H1 (cell line): ENCODE data around the gene SLC2A1.

ENCODE experiments used
- ATF3 ChIP-seq: IDR thresholded peaks from 2 replicates; pipeline ENCODE4 v1.6.1; 2011; ENCODE audit warnings: low read depth, mild to moderate bottlenecking, low read length; ENCODE audit not compliant: insufficient read depth
- GABPA ChIP-seq: IDR thresholded peaks from 2 replicates; pipeline ENCODE4 v1.6.1; 2011; ENCODE audit warnings: mild to moderate bottlenecking, low read length, moderate library complexity, borderline replicate concordance; ENCODE audit not compliant: insufficient read depth
- JUND ChIP-seq: IDR thresholded peaks from 2 replicates; pipeline ENCODE4 v1.6.1; 2011; ENCODE audit warnings: mild to moderate bottlenecking, improper control_type of control experiment, low read length
- POLR2AphosphoS5 ChIP-seq: IDR thresholded peaks from 2 replicates; pipeline ENCODE4 v1.6.1; 2011; ENCODE audit warnings: low read depth, low read length
- YY1 ChIP-seq: IDR thresholded peaks from 2 replicates; pipeline ENCODE4 v1.6.1; 2011; ENCODE audit warnings: low read depth, mild to moderate bottlenecking, low read length
- TF ChIP-seq, protein P1 (sequence below), 3 experiments: IDR thresholded peaks; 1 replicate in 2 of 3; 2 replicates in 1 of 3; pipeline versions ENCODE4 v1.5.1 to v1.6.1; 2011; ENCODE audit warnings: low read length in 3 of 3, mild to moderate bottlenecking in 3 of 3, inconsistent platforms in 2 of 3, low read depth in 1 of 3, moderate library complexity in 1 of 3; ENCODE audit not compliant: insufficient read depth in 1 of 3; ENCODE audit errors: control extremely low read depth in 1 of 3

- TF ChIP-seq GABPA (no peak), POLR2AphosphoS5 (no peak), ATF3 (no peak), YY1 (no peak), JUND (no peak)
- TF ChIP-seq, protein P1, sequence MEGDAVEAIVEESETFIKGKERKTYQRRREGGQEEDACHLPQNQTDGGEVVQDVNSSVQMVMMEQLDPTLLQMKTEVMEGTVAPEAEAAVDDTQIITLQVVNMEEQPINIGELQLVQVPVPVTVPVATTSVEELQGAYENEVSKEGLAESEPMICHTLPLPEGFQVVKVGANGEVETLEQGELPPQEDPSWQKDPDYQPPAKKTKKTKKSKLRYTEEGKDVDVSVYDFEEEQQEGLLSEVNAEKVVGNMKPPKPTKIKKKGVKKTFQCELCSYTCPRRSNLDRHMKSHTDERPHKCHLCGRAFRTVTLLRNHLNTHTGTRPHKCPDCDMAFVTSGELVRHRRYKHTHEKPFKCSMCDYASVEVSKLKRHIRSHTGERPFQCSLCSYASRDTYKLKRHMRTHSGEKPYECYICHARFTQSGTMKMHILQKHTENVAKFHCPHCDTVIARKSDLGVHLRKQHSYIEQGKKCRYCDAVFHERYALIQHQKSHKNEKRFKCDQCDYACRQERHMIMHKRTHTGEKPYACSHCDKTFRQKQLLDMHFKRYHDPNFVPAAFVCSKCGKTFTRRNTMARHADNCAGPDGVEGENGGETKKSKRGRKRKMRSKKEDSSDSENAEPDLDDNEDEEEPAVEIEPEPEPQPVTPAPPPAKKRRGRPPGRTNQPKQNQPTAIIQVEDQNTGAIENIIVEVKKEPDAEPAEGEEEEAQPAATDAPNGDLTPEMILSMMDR (IDR thresholded peaks at IDR 0.05; ENCODE audit: control extremely low read depth in 1 of 3, insufficient read depth in 1 of 3, low read depth in 1 of 3, low read length in 3 of 3): no peak
These were observed 26.7 kb downstream of the SLC2A1 start for GRCh38 chr1:42931911-42932422.
